ENCODE measurements around the gene CHRNA3.
"Not testable (repeated sequence)": the region's sequence is repeated elsewhere in the genome, so short reads cannot be mapped to it uniquely, and the experiment has no call there.

Gene CHRNA3

DNA sequence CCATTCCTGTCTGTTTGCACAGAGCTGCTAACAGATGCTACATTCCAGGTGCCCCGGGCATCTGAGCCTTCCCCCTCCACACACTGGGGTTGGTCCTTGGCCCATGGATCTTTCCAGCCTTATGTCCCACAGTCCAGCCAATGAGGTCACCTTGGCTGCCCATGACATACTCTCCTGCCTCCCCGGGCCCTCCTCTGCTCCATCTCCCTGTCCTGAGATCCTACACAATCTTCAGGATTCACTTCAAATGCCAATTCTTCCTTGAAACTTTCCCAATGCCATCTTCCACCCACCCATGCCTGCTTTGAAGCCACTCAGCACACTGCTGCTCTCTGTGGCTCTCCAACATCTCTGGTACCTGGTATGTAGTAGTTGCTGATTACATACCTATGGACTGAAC is 4.3 kb downstream of the CHRNA3 start:
- no peak for DNase-seq

DNA sequence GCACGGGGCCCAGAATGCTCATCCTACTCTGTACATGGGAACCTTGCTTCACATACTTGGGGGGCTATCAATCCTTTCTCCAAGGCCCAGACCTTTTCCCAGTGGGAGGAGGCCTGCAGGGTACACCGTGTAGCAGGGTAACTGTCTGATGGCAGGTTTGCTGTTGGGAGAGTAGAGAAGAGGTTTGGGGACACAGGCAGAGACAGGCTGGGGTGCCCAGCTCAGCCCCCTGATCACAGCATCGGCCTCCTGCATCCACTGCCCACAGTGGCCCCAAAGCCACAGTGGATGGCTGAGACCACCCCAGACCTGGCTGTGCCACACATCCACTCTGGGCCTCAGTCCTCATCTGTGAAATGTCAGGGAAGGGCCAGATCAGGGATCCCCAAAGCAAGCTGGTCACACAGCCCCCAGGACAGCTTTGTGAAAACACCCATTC is 5.6 kb downstream of the CHRNA3 start:
- DNase-seq: no peak

DNA sequence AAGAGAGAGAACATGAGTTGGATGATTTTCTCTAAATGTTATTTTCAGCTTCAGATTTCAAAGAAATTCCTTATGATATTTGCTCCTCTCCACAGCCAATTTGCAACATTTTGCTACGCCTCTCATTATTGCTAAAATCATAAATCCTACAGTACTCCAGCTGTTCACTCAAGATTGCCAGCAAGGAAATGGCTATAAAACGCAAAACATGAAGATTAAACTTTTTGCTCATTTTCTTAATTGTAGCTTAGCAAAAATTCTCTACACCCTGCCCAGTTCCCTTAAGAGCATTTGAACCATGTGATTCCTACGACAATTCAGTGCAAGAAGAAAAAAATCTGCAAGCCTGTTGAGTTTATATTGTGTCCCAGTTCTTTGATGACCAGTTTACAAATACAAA is 6.8 kb downstream of the CHRNA3 start:
- DNase-seq: no peak

DNA sequence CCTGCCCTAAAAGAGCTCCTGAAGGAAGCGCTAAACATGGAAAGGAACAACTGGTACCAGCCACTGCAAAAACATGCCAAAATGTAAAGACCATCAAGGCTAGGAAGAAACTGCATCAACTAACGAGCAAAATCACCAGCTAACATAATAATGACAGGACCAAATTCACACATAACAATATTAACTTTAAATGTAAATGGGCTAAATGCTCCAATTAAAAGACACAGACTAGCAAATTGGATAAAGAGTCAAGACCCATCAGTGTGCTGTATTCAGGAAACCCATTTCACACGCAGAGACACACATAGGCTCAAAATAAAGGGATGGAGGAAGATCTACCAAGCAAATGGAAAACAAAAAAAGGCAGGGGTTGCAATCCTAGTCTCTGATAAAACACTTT is 11.2 kb downstream of the CHRNA3 start:
- not testable (repeated sequence) for DNase-seq

DNA sequence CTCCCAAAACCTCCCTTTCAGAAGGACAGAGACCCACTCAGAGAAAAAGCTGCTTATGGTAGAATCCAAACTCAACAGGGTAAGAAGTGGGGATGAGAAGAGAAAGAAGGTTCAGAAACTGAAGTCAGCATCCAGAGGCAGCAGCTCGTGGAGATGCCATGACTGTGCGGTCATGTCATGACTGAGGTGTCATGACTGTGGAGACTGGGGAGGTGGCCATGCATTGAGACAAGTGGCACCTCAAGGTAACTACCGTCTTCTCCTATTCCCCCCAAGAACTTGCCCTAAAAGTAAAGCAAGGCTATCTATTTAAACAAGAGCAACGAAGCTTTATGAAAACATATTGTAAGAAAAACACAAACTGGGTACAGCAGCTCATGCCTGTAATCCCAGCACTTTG is 15.1 kb downstream of the CHRNA3 start:
- no peak for DNase-seq

DNA sequence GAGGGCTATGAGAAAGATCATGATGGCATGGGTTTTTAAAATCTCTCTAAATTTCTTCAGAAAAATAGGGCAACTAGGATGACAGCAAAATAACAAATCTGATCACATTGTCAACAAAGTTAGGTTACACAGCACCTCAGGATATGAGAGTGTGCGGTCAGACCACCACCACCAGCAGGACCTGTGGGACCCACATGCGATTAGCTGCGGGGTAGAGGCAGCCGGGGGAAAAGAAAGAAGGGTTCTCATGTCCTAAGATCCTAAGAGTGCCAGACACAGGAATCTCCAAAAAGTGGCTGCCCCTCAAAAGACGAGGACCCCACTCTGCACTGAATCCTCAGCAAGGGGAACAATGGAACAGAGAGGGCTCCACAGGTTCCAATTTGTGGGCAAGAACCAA is 15.6 kb downstream of the CHRNA3 start:
- DNase-seq: no peak

DNA sequence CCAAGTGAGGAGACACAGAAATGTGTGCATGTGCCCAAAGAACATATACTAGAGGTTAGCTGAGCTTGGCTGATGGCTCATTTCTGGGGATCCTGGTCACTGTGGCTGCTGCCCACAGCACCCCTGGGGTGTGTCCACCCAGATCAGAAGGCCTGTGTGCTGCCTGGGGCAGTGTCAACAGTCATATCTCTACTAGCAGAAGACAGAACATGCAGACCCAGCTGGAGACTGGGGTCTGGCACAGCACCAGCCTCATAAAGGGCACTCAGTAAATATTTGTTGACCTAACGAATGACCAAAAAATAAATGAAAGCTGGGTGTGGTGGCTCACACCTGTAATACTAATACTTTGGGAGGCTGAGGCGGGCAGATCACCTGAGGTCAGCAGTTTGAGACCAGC is 16.4 kb downstream of the CHRNA3 start:
- no peak for DNase-seq

DNA sequence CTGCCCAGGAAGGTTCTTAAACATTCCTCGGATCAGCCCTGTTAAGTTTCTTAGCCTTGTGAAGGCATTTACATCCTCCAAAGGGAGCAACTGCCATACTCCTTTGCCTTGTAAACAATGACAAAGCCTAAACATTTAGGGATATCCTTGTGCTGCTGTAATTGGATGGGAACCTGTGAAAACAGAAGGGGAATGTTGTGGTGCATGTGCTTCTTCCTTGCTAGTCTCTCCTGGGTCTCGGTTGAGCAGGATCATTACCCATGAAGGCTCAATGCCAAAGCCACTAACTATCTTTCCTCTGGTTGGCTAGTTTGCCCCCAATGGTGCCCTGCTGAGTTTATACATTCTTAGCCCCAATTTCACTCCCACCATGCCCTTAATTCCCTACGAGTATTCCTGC is 17.3 kb downstream of the CHRNA3 start:
- no peak for DNase-seq

DNA sequence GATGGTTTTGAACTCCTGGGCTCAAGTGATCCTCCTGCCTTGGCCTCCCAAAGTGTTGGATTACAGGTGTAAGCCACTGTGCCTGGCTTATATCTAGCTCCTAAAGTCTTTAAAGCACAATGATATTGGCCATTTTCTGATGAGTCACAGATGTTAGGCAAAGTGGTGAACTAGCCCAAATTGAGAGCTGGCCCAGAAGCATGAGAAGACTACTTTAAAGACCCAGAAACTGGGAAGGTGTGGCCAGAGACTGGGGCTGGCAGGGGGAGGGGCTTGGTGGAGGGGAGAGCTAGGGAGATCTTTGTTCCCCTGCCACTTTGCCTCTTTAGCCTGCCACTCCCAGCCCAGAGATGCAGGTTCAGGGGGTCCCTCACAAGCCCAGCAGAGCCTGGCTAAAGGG is 21.6 kb downstream of the CHRNA3 start:
- DNase-seq: no peak

DNA sequence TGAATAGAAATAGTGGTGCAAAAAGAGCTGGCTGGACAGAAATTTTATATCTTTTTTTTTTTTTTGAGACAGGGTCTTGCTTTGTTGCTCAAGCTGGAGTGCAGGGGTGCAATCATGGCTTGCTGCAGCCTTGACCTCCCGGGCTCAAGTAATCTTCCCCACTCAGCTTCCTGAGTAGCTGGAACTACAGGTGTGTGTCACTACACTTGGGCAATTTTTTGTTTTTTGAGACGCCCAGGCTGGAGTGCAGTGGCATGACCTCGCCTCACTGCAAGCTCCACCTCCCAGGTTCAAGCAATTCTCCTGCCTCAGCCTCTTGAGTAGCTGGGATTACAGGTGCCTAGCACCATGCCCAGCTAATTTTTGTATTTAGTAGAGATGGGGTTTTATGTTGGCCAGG is 22.4 kb downstream of the CHRNA3 start:
- no peak for DNase-seq

DNA sequence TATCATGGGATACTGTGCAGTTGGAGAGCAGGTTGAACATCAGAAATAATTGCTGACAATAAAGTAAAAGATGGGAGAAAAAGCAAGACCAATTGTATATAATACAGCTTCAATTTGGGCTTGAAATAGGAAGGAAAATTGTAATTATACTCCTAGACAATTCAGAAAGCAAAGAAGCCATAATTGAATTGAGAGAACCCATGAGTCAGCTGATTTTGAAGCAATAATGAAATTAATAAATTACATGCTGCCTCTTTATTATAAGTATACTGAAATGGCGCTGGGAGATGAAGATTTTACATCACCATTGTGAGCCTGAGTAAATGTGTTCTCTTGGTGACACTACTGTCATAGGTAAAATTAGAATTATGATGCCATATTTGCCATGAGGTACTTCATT is 23.2 kb downstream of the CHRNA3 start:
- DNase-seq: no peak

DNA sequence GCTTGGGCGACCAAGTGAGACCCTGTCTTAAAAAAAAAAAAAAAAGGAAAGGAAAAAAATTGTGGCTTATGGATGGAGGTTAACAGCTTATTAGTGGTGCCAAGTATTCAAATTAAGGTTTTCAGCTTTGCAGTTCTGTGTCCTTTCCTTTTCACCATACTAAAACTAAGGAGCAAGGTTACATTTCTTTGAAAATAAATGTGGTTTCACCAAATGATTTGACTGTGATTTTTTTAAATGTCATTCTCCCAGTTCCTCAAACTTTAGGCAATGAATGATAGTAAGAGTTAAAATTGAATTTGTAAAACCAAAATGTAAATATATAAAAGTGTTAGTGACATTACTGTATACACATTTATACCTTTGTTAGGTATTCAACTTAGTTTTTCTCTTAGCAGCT is 45.9 kb downstream of the CHRNA3 start:
- no peak for DNase-seq

DNA sequence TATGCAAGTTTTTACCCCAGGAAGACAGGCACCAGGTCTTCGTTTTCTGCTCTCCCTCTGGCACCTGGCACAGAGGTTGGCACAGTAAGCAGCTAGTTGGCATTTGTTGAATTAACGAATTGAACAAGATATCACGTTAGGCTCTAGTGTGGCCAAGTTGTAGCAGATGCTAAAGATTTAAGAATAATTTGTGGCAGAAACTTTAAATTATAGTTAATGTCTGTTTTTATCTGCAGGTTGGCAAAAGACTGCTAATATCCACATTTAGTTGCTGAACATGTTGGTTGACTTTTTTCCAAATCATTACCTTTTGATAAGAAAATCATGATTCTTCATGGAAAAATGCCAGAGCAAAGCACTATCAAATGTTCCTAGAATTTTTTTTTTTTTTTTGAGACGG is 47.4 kb downstream of the CHRNA3 start:
- no peak for DNase-seq

DNA sequence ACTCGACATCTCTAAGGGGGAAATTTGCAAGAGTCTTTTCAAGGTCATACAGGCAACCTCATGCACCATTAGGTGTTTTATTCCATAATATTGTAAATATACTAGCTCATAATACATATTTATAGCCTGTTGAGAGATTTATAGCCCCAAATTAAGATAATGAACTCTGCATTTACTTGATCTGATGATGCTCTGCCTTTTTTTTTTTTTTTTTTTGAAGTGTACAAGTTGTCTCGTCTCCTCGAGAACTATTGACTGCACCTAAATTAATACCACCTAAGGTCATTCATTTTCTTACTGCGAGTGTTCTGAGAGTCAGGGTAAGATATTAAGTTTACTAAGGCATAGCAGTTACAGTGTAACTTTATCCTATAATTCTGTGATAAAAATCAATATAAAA is 49.4 kb downstream of the CHRNA3 start:
- no peak for DNase-seq

DNA sequence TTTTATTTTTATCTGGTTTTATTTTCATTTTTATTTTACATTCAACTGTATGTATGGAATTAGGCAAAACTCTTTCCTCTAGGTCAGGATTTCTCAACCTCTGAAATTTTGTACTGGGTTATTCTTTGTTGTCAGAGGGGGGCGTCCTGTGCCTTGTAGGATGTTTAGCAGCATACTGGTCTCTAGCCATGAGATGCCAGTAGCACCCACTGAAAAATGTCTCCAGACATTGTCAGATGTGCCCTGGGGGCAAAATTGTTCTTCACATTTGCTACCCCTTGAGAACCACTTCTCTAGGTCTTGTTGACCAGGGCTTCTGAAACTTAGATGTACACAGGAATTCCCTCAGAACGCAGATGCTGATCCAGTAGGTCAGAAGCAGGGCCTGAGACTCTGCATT is 50.1 kb downstream of the CHRNA3 start:
- no peak for DNase-seq

DNA sequence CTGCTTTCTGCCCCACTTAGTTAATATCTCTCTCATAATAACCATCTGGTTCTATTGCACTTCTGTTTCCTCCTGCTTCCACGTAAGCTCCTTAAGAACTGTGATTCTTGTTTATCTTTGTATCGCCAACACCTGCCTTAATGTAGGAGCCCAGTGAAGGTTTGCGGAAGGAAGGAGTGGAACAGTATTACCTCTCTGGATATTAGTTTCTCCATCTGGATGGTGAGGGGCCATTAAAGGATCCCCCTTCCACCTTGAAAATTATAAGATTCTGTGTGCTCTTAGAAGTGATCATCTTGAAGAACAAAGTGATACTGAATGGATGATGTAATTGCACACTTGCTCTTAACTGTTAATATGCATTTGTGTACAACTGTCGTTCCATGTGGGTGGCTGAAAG is 53.3 kb downstream of the CHRNA3 start:
- DNase-seq: no peak

DNA sequence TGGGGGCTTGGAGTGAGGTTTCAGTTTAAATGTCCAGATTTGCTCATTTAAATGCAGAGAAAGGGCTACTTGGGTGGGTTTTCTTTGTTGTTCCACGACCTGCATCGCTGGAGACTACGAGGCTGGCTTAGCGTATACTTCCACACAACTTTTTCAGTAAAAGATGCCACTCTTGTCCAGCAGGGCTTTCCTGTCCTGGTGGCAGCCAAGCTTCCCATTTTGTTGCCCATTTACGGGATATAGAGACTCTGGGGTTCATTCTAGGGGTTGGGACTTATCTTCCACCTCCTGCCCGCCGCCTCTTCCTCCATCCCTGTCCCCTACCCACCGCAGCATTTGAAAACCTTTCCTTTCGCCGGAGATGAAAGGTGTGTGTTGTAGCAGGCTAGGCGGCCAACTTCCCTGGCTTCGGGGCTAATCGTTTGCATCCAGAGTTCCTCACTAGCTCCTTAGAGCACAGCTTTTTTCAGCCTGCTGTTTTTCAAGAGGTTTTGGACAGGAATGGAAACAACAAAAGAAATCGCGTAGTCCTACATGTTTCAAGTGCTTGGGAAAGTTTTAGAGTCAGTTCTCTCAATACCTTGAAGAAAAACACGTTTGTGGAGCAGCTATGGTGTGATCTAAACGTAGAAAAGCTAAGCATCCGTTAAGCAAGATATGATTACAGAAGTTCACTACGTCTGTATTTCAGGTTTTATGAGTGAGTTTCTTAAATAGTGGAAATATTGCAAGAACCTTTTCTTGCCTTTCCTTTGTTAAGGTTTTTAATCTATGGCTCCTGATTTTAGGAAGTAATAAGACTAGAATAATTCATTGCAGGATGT is 54.6 kb downstream of the CHRNA3 start:
- peak; percentile 10 for DNase-seq

DNA sequence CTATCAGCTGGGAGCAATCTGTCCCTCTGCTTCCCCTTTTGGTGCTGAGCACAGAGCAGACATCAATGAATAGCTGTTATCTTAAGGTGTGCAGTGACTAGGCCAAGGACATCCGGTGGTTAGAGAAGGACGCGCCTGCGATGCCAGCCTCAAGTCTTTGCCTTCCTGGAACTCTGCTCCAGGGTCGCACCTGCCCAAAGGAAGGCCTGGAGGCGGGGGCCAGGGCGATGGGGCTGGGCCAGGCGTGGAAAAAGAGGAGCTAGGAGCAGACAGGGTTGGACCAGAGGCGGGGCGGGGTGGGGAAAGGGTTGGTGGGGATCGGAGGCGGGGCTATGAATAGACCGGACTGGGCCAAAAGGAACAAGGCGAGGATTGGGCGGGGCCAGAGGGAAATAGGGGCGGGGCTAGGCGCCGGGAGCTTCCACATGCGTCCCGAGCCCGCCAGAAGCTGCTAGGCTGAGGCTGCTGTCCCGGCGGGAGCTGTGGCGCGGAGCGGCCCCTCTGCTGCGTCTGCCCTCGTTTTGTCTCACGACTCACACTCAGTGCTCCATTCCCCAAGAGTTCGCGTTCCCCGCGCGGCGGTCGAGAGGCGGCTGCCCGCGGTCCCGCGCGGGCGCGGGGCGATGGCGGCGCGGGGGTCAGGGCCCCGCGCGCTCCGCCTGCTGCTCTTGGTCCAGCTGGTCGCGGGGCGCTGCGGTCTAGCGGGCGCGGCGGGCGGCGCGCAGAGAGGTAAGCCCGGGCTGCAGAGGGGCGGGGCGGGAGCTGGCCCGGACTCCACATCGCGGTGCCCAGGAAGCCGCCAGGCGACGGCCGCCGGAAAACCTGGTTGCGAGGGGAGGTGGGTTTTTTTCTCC is 55.5 kb downstream of the CHRNA3 start, which contains the start of gene CHRNA5:
CHRNA5 (plus strand) TSS at position 424 of the 854 bp plus-strand sequence; CDS start at position 624, 200 bp downstream.
- peak; percentile 87 for DNase-seq

DNA sequence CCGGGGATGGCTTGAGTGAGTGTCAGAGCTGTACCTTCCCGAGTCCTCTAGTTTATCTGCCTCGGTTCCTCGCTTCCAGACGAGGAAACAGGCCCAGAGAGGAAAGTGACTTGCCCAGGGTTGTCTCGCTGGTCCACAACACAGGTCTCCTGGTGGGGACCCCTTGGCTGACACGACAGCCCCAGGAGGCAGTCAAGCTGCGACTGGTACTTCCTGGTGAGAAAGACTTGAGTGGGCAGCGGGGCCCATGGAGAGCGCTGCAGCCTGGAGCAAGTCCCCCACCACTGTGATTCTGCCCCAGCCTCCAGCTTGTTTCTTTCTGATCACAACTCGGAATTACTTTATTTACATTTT is 56.1 kb downstream of the CHRNA3 start:
- DNase-seq: no peak

DNA sequence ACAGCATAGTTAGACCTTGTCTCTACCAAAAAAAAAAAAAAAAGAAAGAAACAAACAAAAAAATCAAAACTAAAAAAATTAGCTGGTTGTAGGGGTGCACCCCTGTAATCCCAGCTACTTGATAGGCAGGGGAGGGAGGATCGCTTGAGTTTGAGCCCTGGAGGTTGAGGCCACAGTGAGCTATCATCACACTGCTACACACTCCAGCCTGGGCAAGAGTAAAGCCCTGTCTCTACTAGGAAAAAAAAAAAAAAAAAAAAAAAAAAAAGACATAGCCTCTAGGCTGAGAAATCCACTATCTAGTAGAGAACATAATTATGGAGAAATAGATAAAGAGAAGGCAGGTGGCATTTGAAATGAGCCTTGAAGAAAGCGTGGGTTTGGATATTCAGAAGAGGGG is 57.7 kb downstream of the CHRNA3 start:
- DNase-seq: no peak

DNA sequence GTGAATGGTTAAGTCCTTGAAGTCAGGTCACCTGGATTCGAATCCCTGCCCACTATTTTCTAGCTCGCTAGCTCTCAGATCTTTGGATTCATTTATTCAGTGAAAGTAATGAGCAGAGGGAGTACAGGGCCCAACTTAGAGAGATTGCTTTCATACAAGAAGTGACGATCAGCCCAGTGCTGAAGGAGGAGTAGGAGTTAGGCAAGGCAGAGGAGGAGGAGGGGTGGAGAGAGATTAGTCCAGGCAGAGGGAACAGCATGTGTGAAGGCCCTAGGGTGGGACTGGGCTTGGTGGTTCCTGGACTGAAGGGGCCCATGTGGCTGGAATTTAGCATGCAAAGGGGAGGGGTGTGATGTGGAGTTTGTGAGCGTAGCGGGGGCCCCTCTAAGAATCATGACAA is 59.3 kb downstream of the CHRNA3 start:
- DNase-seq: no peak

DNA sequence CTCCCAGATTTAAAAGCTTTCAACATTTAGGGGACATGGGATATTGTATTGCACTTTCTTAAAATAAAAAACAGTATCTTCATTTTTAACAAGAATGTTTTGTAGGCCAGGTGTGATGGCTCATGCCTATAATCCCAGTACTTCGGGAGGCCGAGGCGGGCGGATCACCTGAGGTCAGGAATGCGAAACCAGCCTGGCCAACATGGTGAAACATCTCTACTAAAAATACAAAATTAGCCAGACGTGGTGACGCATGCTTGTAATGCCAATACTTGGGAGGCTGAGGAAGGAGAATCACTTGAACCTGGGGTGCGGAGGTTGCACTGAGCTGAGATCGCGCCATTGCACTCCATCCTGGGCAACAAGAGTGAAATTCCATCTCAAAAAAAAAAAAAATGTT is 60.6 kb downstream of the CHRNA3 start:
- DNase-seq: not testable (repeated sequence)

DNA sequence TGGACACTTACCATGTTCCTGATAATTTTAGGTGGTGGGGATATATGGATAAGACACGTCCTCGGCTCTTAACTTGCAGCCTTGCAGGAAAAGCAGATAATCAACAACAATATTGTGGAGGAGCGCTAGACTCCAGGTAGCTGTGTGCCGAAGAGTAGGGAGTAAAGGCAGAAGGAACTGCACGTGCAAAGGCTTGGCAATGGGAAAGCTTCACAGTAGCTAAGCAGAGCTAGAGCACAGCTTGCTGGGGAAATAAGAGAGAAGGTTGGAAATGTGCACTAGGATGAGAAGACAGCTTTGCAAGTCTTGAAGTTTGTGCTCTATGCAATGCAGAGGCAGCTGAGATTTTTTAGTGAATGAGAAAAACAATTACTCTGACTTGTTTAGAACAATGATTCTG is 68.2 kb downstream of the CHRNA3 start:
- no peak for DNase-seq

DNA sequence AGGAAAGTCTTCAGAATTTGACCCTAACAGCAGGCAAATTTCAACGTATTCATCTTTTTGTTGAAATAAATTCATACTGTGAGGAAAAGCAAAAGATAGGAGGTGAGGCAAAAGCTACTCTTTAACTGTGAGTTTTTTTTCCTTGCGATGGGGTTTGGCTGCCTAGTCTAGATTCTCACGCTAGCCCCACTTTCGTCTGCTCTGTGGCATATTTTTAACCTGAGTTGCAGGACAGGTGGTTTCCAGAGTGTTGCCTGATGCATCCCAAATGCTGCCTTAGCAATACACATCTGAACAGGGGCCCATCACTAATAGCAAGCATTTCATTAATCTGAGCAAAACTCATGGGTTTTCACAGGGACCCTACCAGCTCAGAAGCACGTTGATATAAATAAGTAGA is 68.9 kb downstream of the CHRNA3 start:
- DNase-seq: no peak

Measured in activated CD4-positive, alpha-beta T cell treated with anti-CD3 and anti-CD28 coated beads, Interleukin-2, Interleukin-6, amounts not matched to agents 100 ng/mL and 50 ng/mL, durations not matched to agents 16 hours and 8 hours (primary cell).